ENCODE data around the gene THAP11.

GRCh38 chr16:67857547-67858233 lies 15.6 kb downstream of the THAP11 start:
- TF ChIP-seq SMAD4 (CRISPR knock-in tag; IDR thresholded peaks at IDR 0.05) (no peak), CTCF (IDR thresholded peaks at IDR 0.05) (no peak), FOXP1 (CRISPR knock-in tag; IDR thresholded peaks at IDR 0.05; ENCODE audit: borderline replicate concordance) (no peak), ETV6 (CRISPR knock-in tag; IDR thresholded peaks at IDR 0.05) (no peak), GRHL2 (CRISPR knock-in tag; IDR thresholded peaks at IDR 0.05; ENCODE audit: insufficient replicate concordance, severe bottlenecking) (no peak), KAT7 (CRISPR knock-in tag; IDR thresholded peaks at IDR 0.05; ENCODE audit: borderline replicate concordance) (no peak), NR1H2 (CRISPR knock-in tag; IDR thresholded peaks at IDR 0.05) (no peak), ATF3 (CRISPR knock-in tag; conservative IDR thresholded peaks at IDR 0.05) (no peak), NFYB (CRISPR knock-in tag; conservative IDR thresholded peaks at IDR 0.05; ENCODE audit: low read depth) (no peak), OVOL2 (CRISPR knock-in tag; IDR thresholded peaks at IDR 0.05; ENCODE audit: borderline replicate concordance) (no peak)
